ENCODE measurements around the gene NUDT21. TPM values are rescaled to one million over a fixed set of nuclear protein-coding genes. Genes with fewer than 3 reads are reported as not detected.

Gene NUDT21
- total RNA-seq, 1 donor from 2014 or later: 313 TPM

- peaks cover 48% of the 10 kb centered on the region for H3K36me3 Mint-ChIP-seq (ENCODE audit: low read depth)
- intact Hi-C loops (cut with micrococcal nuclease): loop anchor here (2.0 kb wide), 1 partner anchor 26 kb away; the partner anchor contains the start of genes NUDT21 and OGFOD1
- peak overlapping the region; percentile 53 for H3K27ac Mint-ChIP-seq
- no peaks in the 10 kb centered on the region for H3K27me3 Mint-ChIP-seq (ENCODE audit: insufficient read depth)
- no peak overlapping the region for H3K4me3 Mint-ChIP-seq
- H3K9me3 Mint-ChIP-seq: no peaks in the 10 kb centered on the region
- peaks cover 15% of the 10 kb centered on the region for H3K4me1 Mint-ChIP-seq (ENCODE audit: low read depth)
- no peak for DNase-seq (ENCODE audit: low spot score)
These were observed 26.2 kb upstream of the NUDT21 start for GRCh38 chr16:56477096-56477878.

- no peak for DNase-seq (ENCODE audit: low spot score)
- Mint-ChIP-seq H3K27ac (no peak overlapping the region), H3K4me3 (no peak overlapping the region), H3K4me1 (ENCODE audit: low read depth) (peaks cover 15% of the 10 kb centered on the region), H3K9me3 (no peaks in the 10 kb centered on the region), H3K36me3 (ENCODE audit: low read depth) (peaks cover 58% of the 10 kb centered on the region), H3K27me3 (ENCODE audit: insufficient read depth) (no peaks in the 10 kb centered on the region)
- intact Hi-C loops (cut with micrococcal nuclease): no loop called here
These were observed 24.1 kb upstream of the NUDT21 start for GRCh38 chr16:56475201-56475600.

- intact Hi-C loops (cut with micrococcal nuclease): no loop called here
- Mint-ChIP-seq H3K9me3 (no peaks in the 10 kb centered on the region), H3K36me3 (ENCODE audit: low read depth) (peaks cover 60% of the 10 kb centered on the region), H3K4me1 (ENCODE audit: low read depth) (no peaks in the 10 kb centered on the region), H3K27me3 (ENCODE audit: insufficient read depth) (no peaks in the 10 kb centered on the region), H3K4me3 (no peak overlapping the region), H3K27ac (no peak overlapping the region)
- DNase-seq (ENCODE audit: low spot score): no peak
These were observed 19.5 kb upstream of the NUDT21 start for GRCh38 chr16:56470666-56471065.

- Mint-ChIP-seq H3K4me1 (ENCODE audit: low read depth) (no peaks in the 10 kb centered on the region), H3K4me3 (no peak overlapping the region), H3K9me3 (no peaks in the 10 kb centered on the region), H3K27me3 (ENCODE audit: insufficient read depth) (no peaks in the 10 kb centered on the region), H3K27ac (no peak overlapping the region), H3K36me3 (ENCODE audit: low read depth) (peaks cover 59% of the 10 kb centered on the region)
- DNase-seq (ENCODE audit: low spot score): no peak
- intact Hi-C loops (cut with micrococcal nuclease): no loop called here
These were observed 19.1 kb upstream of the NUDT21 start for GRCh38 chr16:56470232-56470631.

GRCh38 chr16:56469748-56470147, 18.6 kb upstream of the NUDT21 start:
- Mint-ChIP-seq H3K36me3 (ENCODE audit: low read depth) (peaks cover 58% of the 10 kb centered on the region), H3K27me3 (ENCODE audit: insufficient read depth) (no peaks in the 10 kb centered on the region), H3K9me3 (no peaks in the 10 kb centered on the region), H3K4me3 (no peak overlapping the region), H3K27ac (no peak overlapping the region), H3K4me1 (ENCODE audit: low read depth) (no peaks in the 10 kb centered on the region)
- intact Hi-C loops (cut with micrococcal nuclease): no loop called here
- no peak for DNase-seq (ENCODE audit: low spot score)

GRCh38 chr16:56468800-56469199, 17.7 kb upstream of the NUDT21 start:
- Mint-ChIP-seq H3K9me3 (no peaks in the 10 kb centered on the region), H3K27me3 (ENCODE audit: insufficient read depth) (no peaks in the 10 kb centered on the region), H3K4me3 (no peak overlapping the region), H3K27ac (no peak overlapping the region), H3K36me3 (ENCODE audit: low read depth) (peaks cover 61% of the 10 kb centered on the region), H3K4me1 (ENCODE audit: low read depth) (no peaks in the 10 kb centered on the region)
- DNase-seq (ENCODE audit: low spot score): no peak
- intact Hi-C loops (cut with micrococcal nuclease): no loop called here

- no peak for DNase-seq (ENCODE audit: low spot score)
- Mint-ChIP-seq H3K4me1 (ENCODE audit: low read depth) (no peaks in the 10 kb centered on the region), H3K27ac (no peak overlapping the region), H3K27me3 (ENCODE audit: insufficient read depth) (no peaks in the 10 kb centered on the region), H3K9me3 (no peaks in the 10 kb centered on the region), H3K4me3 (no peak overlapping the region), H3K36me3 (ENCODE audit: low read depth) (peaks cover 59% of the 10 kb centered on the region)
- intact Hi-C loops (cut with micrococcal nuclease): no loop called here
These were observed 15.2 kb upstream of the NUDT21 start for GRCh38 chr16:56466344-56466743.

- Mint-ChIP-seq H3K4me1 (ENCODE audit: low read depth) (no peaks in the 10 kb centered on the region), H3K4me3 (no peak overlapping the region), H3K36me3 (ENCODE audit: low read depth) (peaks cover 54% of the 10 kb centered on the region), H3K27me3 (ENCODE audit: insufficient read depth) (no peaks in the 10 kb centered on the region), H3K27ac (no peak overlapping the region), H3K9me3 (no peaks in the 10 kb centered on the region)
- intact Hi-C loops (cut with micrococcal nuclease): no loop called here
- no peak for DNase-seq (ENCODE audit: low spot score)
These were observed 12.0 kb upstream of the NUDT21 start for GRCh38 chr16:56463153-56463552.

GRCh38 chr16:56462064-56462796, 11.1 kb upstream of the NUDT21 start:
- Mint-ChIP-seq H3K9me3 (no peaks in the 10 kb centered on the region), H3K36me3 (ENCODE audit: low read depth) (peaks cover 52% of the 10 kb centered on the region), H3K4me1 (ENCODE audit: low read depth) (no peaks in the 10 kb centered on the region), H3K27ac (peak overlapping the region; percentile 1), H3K4me3 (no peak overlapping the region), H3K27me3 (ENCODE audit: insufficient read depth) (no peaks in the 10 kb centered on the region)
- intact Hi-C loops (cut with micrococcal nuclease): no loop called here
- DNase-seq (ENCODE audit: low spot score): no peak

GRCh38 chr16:56460101-56460500, 9.0 kb upstream of the NUDT21 start:
- no peak overlapping the region for H3K4me3 Mint-ChIP-seq
- DNase-seq (ENCODE audit: low spot score): no peak
- intact Hi-C loops (cut with micrococcal nuclease): no loop called here
- H3K36me3 Mint-ChIP-seq (ENCODE audit: low read depth): peaks cover 55% of the 10 kb centered on the region
- H3K9me3 Mint-ChIP-seq: no peaks in the 10 kb centered on the region
- H3K27me3 Mint-ChIP-seq (ENCODE audit: insufficient read depth): no peaks in the 10 kb centered on the region
- peaks cover 10% of the 10 kb centered on the region for H3K4me1 Mint-ChIP-seq (ENCODE audit: low read depth)
- H3K27ac Mint-ChIP-seq: no peak overlapping the region

GRCh38 chr16:56457927-56458470, 6.9 kb upstream of the NUDT21 start:
- H3K36me3 Mint-ChIP-seq (ENCODE audit: low read depth): peaks cover 59% of the 10 kb centered on the region
- H3K4me3 Mint-ChIP-seq: no peak overlapping the region
- intact Hi-C loops (cut with micrococcal nuclease): no loop called here
- H3K27ac Mint-ChIP-seq: peak overlapping the region; percentile 31
- no peaks in the 10 kb centered on the region for H3K27me3 Mint-ChIP-seq (ENCODE audit: insufficient read depth)
- H3K9me3 Mint-ChIP-seq: no peaks in the 10 kb centered on the region
- H3K4me1 Mint-ChIP-seq (ENCODE audit: low read depth): peaks cover 17% of the 10 kb centered on the region
- no peak for DNase-seq (ENCODE audit: low spot score)

GRCh38 chr16:56451753-56452689, 889 bp upstream of the NUDT21 start:
- Mint-ChIP-seq H3K27ac (peak overlapping the region; percentile 97), H3K27me3 (ENCODE audit: insufficient read depth) (no peaks in the 10 kb centered on the region), H3K36me3 (ENCODE audit: low read depth) (peaks cover 41% of the 10 kb centered on the region), H3K4me3 (peak overlapping the region; percentile 97), H3K4me1 (ENCODE audit: low read depth) (peaks cover 62% of the 10 kb centered on the region), H3K9me3 (no peaks in the 10 kb centered on the region)
- intact Hi-C loops (cut with micrococcal nuclease): loop anchor here (1.0 to 5.0 kb wide), 12 partner anchors 25 to 1941 kb away; partner anchors contain the start of genes AMFR, BBS2, GINS3 and HERPUD1
- no peak for DNase-seq (ENCODE audit: low spot score)

Measured in activated T-helper 1 cell treated with anti-CD3 and anti-CD28 coated beads, Interleukin-12 subunit alpha, Interleukin-12 subunit beta, Interleukin-2, Interleukin-4 antibody, amounts not matched to agents 30 ng/mL and 10 ng/mL and 1 ng/mL, durations not matched to agents 14 hours and 24 hours and 36 hours (primary cell).